Pancreas (tissue), 10 donors: Measurements from ENCODE around the gene PPP3CB. TPM values are rescaled to one million over a fixed set of nuclear protein-coding genes. Genes with fewer than 3 reads are reported as not detected.

Experiments
- ATAC-seq, 4 donors: fragments of 200-7000 bp; cut with Tn5 transposase; one replicate each; pipeline versions ENCODE4 v1.8.0 to v1.9.1; 2020; ENCODE audit warnings: mild to moderate bottlenecking in 4 of 4, moderate library complexity in 4 of 4
- DNase-seq, 6 donors: peaks; one replicate each; pipeline ENCODE4 v3.0.0-alpha.2; 2020
- FAIRE-seq: peaks from 2 replicates; lab custom pipeline; 2012; peaks lifted over from hg19 to GRCh38; lab: Jason Lieb, UNC
- H3K27ac ChIP-seq, 4 donors: fragments of 200-600 bp; sonication (generic); 1 replicate in 3 of 4; 2 replicates in 1 of 4; pipeline versions ENCODE4 v1.5.0 to v1.8.0; 2020
- H3K27me3 ChIP-seq, 4 donors: fragments of 200-600 bp; one replicate each; pipeline ENCODE4 v1.8.0; 2021
- H3K36me3 ChIP-seq, 3 donors: fragments of 200-600 bp; sonication (generic) in 1 of 3; one replicate each; pipeline versions ENCODE4 v1.5.0 to v1.8.0; 2020 to 2021
- H3K4me1 ChIP-seq, 3 donors: fragments of 200-600 bp; one replicate each; pipeline ENCODE4 v1.8.0; 2021
- H3K4me3 ChIP-seq, 4 donors: fragments of 200-600 bp; sonication (generic) in 2 of 4; one replicate each; pipeline versions ENCODE4 v1.5.0 to v1.8.0; 2020 to 2021
- H3K9me3 ChIP-seq, 4 donors: fragments of 200-600 bp; one replicate each; pipeline ENCODE4 v1.8.0; 2021
- CTCF ChIP-seq, 4 donors: fragments of 200-600 bp; sonication (generic) in 3 of 4; IDR thresholded peaks; one replicate each; pipeline versions ENCODE4 v1.5.0 to v1.8.0; 2021; ENCODE audit warnings: antibody characterized with exemption in 4 of 4
- WGBS, 2 donors: extraction: QIAGEN DNeasy Blood & Tissue Kit; methylation state at CpG; one replicate each; pipeline ENCODE4 v1.1.7; 2013; 5-methylcytosine and 5-hydroxymethylcytosine counted together
- intact Hi-C, 3 donors: fragments of 100-400 bp; cut with DNase I; formaldehyde crosslinking; loops; one replicate each; pipeline versions ENCODE4 v1.11.1 to v1.14.2; 2022
- polyA plus RNA-seq, 2 donors: library from polyadenylated mRNA; stranded (reverse); fragments of 200-250 nt; gene quantifications; one replicate each; pipeline ENCODE4 v1.2.3, GENCODE V29; 2013
- total RNA-seq, 6 donors: library from RNA; stranded (reverse); fragmentation: NEBNext Ultra II Directional in 4 of 6; extraction: Animal tissue kit (Norgen Biotek cat#: 25700) in 4 of 6; gene quantifications; one replicate each; pipeline versions ENCODE4 v1.2.1 to v1.2.4, GENCODE V29; 2021 to 2023
- donor health status: healthy with polysubstance abuse.
- donor health status: DM: no; HTN: no; CAD: no; lungs with moderate emphysema.
- donor health status: DM: no; HTN: no; CAD: no.
- donor health status: control.
- donor health status: control.
- donor health status: Bipolar disorder and iron deficiency.
- donor health status: DM: yes; HTN: yes; CAD: no.
- donor health status: DM: no; HTN: no; CAD: no.
- donor health status: DM: no; HTN: no; CAD: no.
- donor health status: DM: yes; HTN: yes; CAD: no.

The PPP3CB gene
- total and polyA plus RNA-seq, 8 donors: 13.6 to 29.9 (median 18.5) TPM

- WGBS, 2 donors: 90 to 100% methylated on average over 1 of the region's 1 CpG
Measured at GRCh38 chr10:73534857-73535256, 39.0 kb upstream of the PPP3CB start.

GRCh38 chr10:73529089-73529832, 33.4 kb upstream of the PPP3CB start:
- Histone ChIP-seq H3K9me3 (no peaks in the 10 kb centered on the region), H3K4me1 (no peaks in the 10 kb centered on the region), H3K27me3 (no peaks in the 10 kb centered on the region), H3K36me3 (peaks cover 0 to 27% (median 4%) of the 10 kb centered on the region in 3 donors), H3K27ac (no peak overlapping the region), H3K4me3 (no peak overlapping the region)
- WGBS, 2 donors: 89 to 91% methylated on average over 5 of the region's 5 CpGs
- TF ChIP-seq CTCF (IDR thresholded peaks at IDR 0.05): peak; percentile 60 to 79 (median 74)
- intact Hi-C loops: loop anchor here in 1 of 3 donors (5.0 kb wide), 1 partner anchor 113 kb away; the partner anchor contains the start of gene MYOZ1
- ATAC-seq: peak; percentile 69 to 99 (median 92)
- peak in 3 of 6 donors; percentile 25 to 46 (median 43) for DNase-seq
- FAIRE-seq: peak; percentile 86

More at GRCh38 chr10:73534857-73535256, 39.0 kb upstream of the PPP3CB start:
- Histone ChIP-seq H3K4me1 (no peaks in the 10 kb centered on the region), H3K9me3 (no peaks in the 10 kb centered on the region), H3K36me3 (peaks cover 0 to 16% (median 4%) of the 10 kb centered on the region in 3 donors), H3K27ac (no peak overlapping the region), H3K27me3 (no peaks in the 10 kb centered on the region), H3K4me3 (no peak overlapping the region)
- no peak for TF ChIP-seq CTCF (IDR thresholded peaks at IDR 0.05)
- FAIRE-seq (no peak), DNase-seq (no peak), ATAC-seq (no peak)
- intact Hi-C loops: loop anchor here in 1 of 3 donors (10.0 kb wide), 1 partner anchor 110 kb away; the partner anchor contains the start of gene MYOZ1

GRCh38 chr10:73522263-73522662, 26.4 kb upstream of the PPP3CB start:
- FAIRE-seq: no peak
- H3K4me1 ChIP-seq: no peaks in the 10 kb centered on the region
- TF ChIP-seq CTCF (IDR thresholded peaks at IDR 0.05): no peak
- H3K36me3 ChIP-seq: peaks cover 0 to 65% (median 2%) of the 10 kb centered on the region in 3 donors
- no peak for DNase-seq
- H3K9me3 ChIP-seq: no peaks in the 10 kb centered on the region
- H3K27ac ChIP-seq: no peak overlapping the region
- intact Hi-C loops: no loop called here
- no peak overlapping the region for H3K4me3 ChIP-seq
- ATAC-seq: no peak
- H3K27me3 ChIP-seq: no peaks in the 10 kb centered on the region
- WGBS, 2 donors: 82 to 90% methylated on average over 1 of the region's 1 CpG

GRCh38 chr10:73519336-73519735, 23.5 kb upstream of the PPP3CB start:
- Histone ChIP-seq H3K4me3 (no peak overlapping the region), H3K27me3 (no peaks in the 10 kb centered on the region), H3K27ac (no peak overlapping the region), H3K36me3 (peaks cover 0 to 61% (median 2%) of the 10 kb centered on the region in 3 donors), H3K9me3 (no peaks in the 10 kb centered on the region), H3K4me1 (no peaks in the 10 kb centered on the region)
- DNase-seq (no peak), ATAC-seq (no peak), FAIRE-seq (no peak)
- WGBS, 2 donors: 90 to 96% methylated on average over 3 of the region's 3 CpGs
- no peak for TF ChIP-seq CTCF (IDR thresholded peaks at IDR 0.05)
- intact Hi-C loops: no loop called here
